H9 (cell line): Measurements from ENCODE around the gene EPS8L3. TPM values are rescaled to one million over a fixed set of nuclear protein-coding genes. Genes with fewer than 3 reads are reported as not detected.

Experiments
- DNase-seq: peaks from one replicate; pipeline ENCODE4 v3.0.0-alpha.2; 2017
- H2AFZ ChIP-seq: one replicate; pipeline ENCODE4 v1.6.1; 2013; ENCODE audit warnings: mild to moderate bottlenecking, low read length, control low read depth, moderate library complexity
- H2AK5ac ChIP-seq: 2 replicates; pipeline ENCODE4 v1.6.1; 2013; ENCODE audit warnings: low read length, control low read depth, mixed read lengths; ENCODE audit not compliant: insufficient read length
- H2BK120ac ChIP-seq: one replicate; pipeline ENCODE4 v1.6.1; 2013; ENCODE audit warnings: low read depth, mild to moderate bottlenecking, low read length, control low read depth, inconsistent platforms; ENCODE audit not compliant: poor library complexity, severe bottlenecking
- H2BK12ac ChIP-seq: 2 replicates; pipeline ENCODE4 v1.6.1; 2013; ENCODE audit warnings: low read length, control low read depth, mixed read lengths, low read depth; ENCODE audit not compliant: insufficient read length
- H2BK15ac ChIP-seq: 2 replicates; pipeline ENCODE4 v1.6.1; 2013; ENCODE audit warnings: low read depth, low read length, control low read depth
- H2BK20ac ChIP-seq: one replicate; pipeline ENCODE4 v1.6.1; 2013; ENCODE audit warnings: low read depth, mild to moderate bottlenecking, low read length, control low read depth, inconsistent platforms; ENCODE audit not compliant: poor library complexity, severe bottlenecking
- H2BK5ac ChIP-seq: 2 replicates; pipeline ENCODE4 v1.6.1; 2013; ENCODE audit warnings: low read length, control low read depth, mixed read lengths; ENCODE audit not compliant: insufficient read length
- H3K14ac ChIP-seq: 2 replicates; pipeline ENCODE4 v1.6.1; 2013; ENCODE audit warnings: low read length, control low read depth; ENCODE audit not compliant: insufficient read depth
- H3K18ac ChIP-seq: 2 replicates; pipeline ENCODE4 v1.6.1; 2013; ENCODE audit warnings: low read depth, mild to moderate bottlenecking, mixed read lengths, low read length, control low read depth; ENCODE audit not compliant: insufficient read length
- H3K23ac ChIP-seq: 2 replicates; pipeline ENCODE4 v1.6.1; 2013; ENCODE audit warnings: low read length, control low read depth, mixed read lengths, low read depth; ENCODE audit not compliant: insufficient read length
- H3K23me2 ChIP-seq: 2 replicates; pipeline ENCODE4 v1.6.1; 2013; ENCODE audit warnings: low read depth, mild to moderate bottlenecking, mixed read lengths, low read length, control low read depth; ENCODE audit not compliant: insufficient read length, poor library complexity, severe bottlenecking
- H3K27ac ChIP-seq: 2 replicates; pipeline ENCODE4 v1.5.1; 2013; ENCODE audit warnings: low read length, control low read depth, mixed read lengths, low read depth; ENCODE audit not compliant: insufficient read length
- H3K27me3 ChIP-seq: 2 replicates; pipeline ENCODE4 v1.6.1; 2013; ENCODE audit warnings: low read length, control low read depth, inconsistent platforms; ENCODE audit not compliant: insufficient read depth
- H3K4ac ChIP-seq: 2 replicates; pipeline ENCODE4 v1.6.1; 2013; ENCODE audit warnings: low read depth, mild to moderate bottlenecking, control low read depth, inconsistent platforms, low read length, moderate library complexity
- H3K4me1 ChIP-seq: 2 replicates; pipeline ENCODE4 v1.6.1; 2013; ENCODE audit warnings: low read length, control low read depth, inconsistent platforms; ENCODE audit not compliant: insufficient read depth
- H3K4me2 ChIP-seq: 2 replicates; pipeline ENCODE4 v1.6.1; 2013; ENCODE audit warnings: low read length, control low read depth, mixed read lengths; ENCODE audit not compliant: insufficient read length, insufficient read depth
- H3K56ac ChIP-seq: 2 replicates; pipeline ENCODE4 v1.6.1; 2013; ENCODE audit warnings: low read depth, mild to moderate bottlenecking, mixed read lengths, low read length, control low read depth; ENCODE audit not compliant: insufficient read length
- H3K79me1 ChIP-seq: 2 replicates; pipeline ENCODE4 v1.6.1; 2013; ENCODE audit warnings: low read depth, mild to moderate bottlenecking, moderate library complexity, low read length, control low read depth, inconsistent platforms; ENCODE audit not compliant: insufficient read depth, poor library complexity, severe bottlenecking
- H3K79me2 ChIP-seq: 2 replicates; pipeline ENCODE4 v1.6.1; 2013; ENCODE audit warnings: low read length, control low read depth, inconsistent platforms; ENCODE audit not compliant: insufficient read depth
- H3K9ac ChIP-seq: 2 replicates; pipeline ENCODE4 v1.6.1; 2013; ENCODE audit warnings: low read length, control low read depth, mixed read lengths; ENCODE audit not compliant: insufficient read length; ENCODE audit errors: extremely low read depth
- H3K9me3 ChIP-seq: one replicate; pipeline ENCODE4 v1.6.1; 2013; ENCODE audit warnings: low read depth, low read length, inconsistent platforms; ENCODE audit not compliant: control insufficient read depth
- H3T11ph ChIP-seq: one replicate; pipeline ENCODE4 v1.6.1; 2013; ENCODE audit warnings: mild to moderate bottlenecking, low read length, control low read depth, inconsistent platforms
- H4K20me1 ChIP-seq: one replicate; pipeline ENCODE4 v1.6.1; 2013; ENCODE audit not compliant: control insufficient read depth, insufficient read length, insufficient read depth
- H4K5ac ChIP-seq: 2 replicates; pipeline ENCODE4 v1.6.1; 2013; ENCODE audit warnings: low read depth, mild to moderate bottlenecking, mixed read lengths, low read length, control low read depth; ENCODE audit not compliant: insufficient read length
- H4K8ac ChIP-seq: replicated peaks from 2 replicates; pipeline ENCODE4 v1.6.1; 2013; ENCODE audit warnings: low read length, control low read depth, mixed read lengths, low read depth; ENCODE audit not compliant: insufficient read length
- H4K91ac ChIP-seq: 2 replicates; pipeline ENCODE4 v1.6.1; 2013; ENCODE audit warnings: low read depth, mild to moderate bottlenecking, moderate library complexity, mixed read lengths, low read length, control low read depth; ENCODE audit not compliant: insufficient read length
- H3K27ac Mint-ChIP-seq, 3 experiments: 2 replicates in 2 of 3; 3 replicates in 1 of 3; pipeline ENCODE4 v1.8.0; 2020 to 2021; ENCODE audit warnings: mixed read lengths in 3 of 3, mild to moderate bottlenecking in 1 of 3, moderate library complexity in 1 of 3
- H3K27me3 Mint-ChIP-seq: 2 replicates; pipeline ENCODE4 v1.8.0; 2021; ENCODE audit warnings: low read depth, mild to moderate bottlenecking, moderate library complexity, mixed read lengths
- H3K36me3 Mint-ChIP-seq, 3 experiments: 2 replicates in 2 of 3; 3 replicates in 1 of 3; pipeline ENCODE4 v1.8.0; 2020 to 2021; ENCODE audit warnings: low read depth in 3 of 3, mixed read lengths in 3 of 3; ENCODE audit not compliant: insufficient read depth in 1 of 3
- H3K4me1 Mint-ChIP-seq, 2 experiments: 2 replicates each; pipeline ENCODE4 v1.8.0; 2020; ENCODE audit warnings: mixed read lengths in 2 of 2
- H3K4me3 Mint-ChIP-seq, 2 experiments: 2 replicates in 1 of 2; 3 replicates in 1 of 2; pipeline ENCODE4 v1.8.0; 2020 to 2021; ENCODE audit warnings: mild to moderate bottlenecking in 2 of 2, mixed read lengths in 2 of 2, moderate library complexity in 1 of 2
- H3K9me3 Mint-ChIP-seq, 2 experiments: 2 replicates in 1 of 2; 3 replicates in 1 of 2; pipeline ENCODE4 v1.8.0; 2020; ENCODE audit warnings: mild to moderate bottlenecking in 2 of 2, mixed read lengths in 2 of 2, moderate library complexity in 1 of 2
- CTCF ChIP-seq: fragments of 200-600 bp; sonication (generic); conservative IDR thresholded peaks from 3 replicates; pipeline ENCODE4 v1.8.0; 2021; ENCODE audit warnings: antibody characterized with exemption, mild to moderate bottlenecking
- WGBS: extraction: QIAGEN DNeasy Blood & Tissue Kit; methylation state at CpG from one replicate; pipeline ENCODE4 v1.1.7; 2013; ENCODE audit warnings: missing lambda C conversion rate, low lambda C conversion rate, mixed read lengths; ENCODE audit not compliant: insufficient read length; ENCODE audit errors: extremely low coverage; 5-methylcytosine and 5-hydroxymethylcytosine counted together
- total RNA-seq: library from RNA; stranded (reverse); gene quantifications from 2 replicates; pipeline ENCODE4 v1.2.1, GENCODE V29; 2021

EPS8L3 gene
- total RNA-seq, 1 experiment from 2014 or later = not detected

GRCh38 chr1:109783436-109783835 is 19.7 kb upstream of the EPS8L3 start:
- Histone ChIP-seq H3K79me2 (no peaks in the 10 kb centered on the region), H3K9me3 (no peaks in the 10 kb centered on the region), H3K27ac (no peak overlapping the region), H3K4ac (no peak overlapping the region), H4K5ac (no peak overlapping the region), H4K91ac (no peak overlapping the region), H3K9ac (no peak overlapping the region), H3K79me1 (no peaks in the 10 kb centered on the region), H3K14ac (peak overlapping the region; percentile 64), H2BK20ac (no peak overlapping the region), H3K4me2 (no peak overlapping the region), H2BK5ac (no peak overlapping the region), H4K20me1 (no peaks in the 10 kb centered on the region), H3K56ac (no peak overlapping the region), H4K8ac (no peak overlapping the region), H3K18ac (no peak overlapping the region), H2BK120ac (no peak overlapping the region), H2AK5ac (no peak overlapping the region), H2BK15ac (no peak overlapping the region), H3K4me1 (0 out of 2 replicates have a peak, but pooled peaks cover 2% of the 10 kb centered on the region), H3K23ac (no peak overlapping the region), H2BK12ac (no peak overlapping the region), H3K27me3 (no peaks in the 10 kb centered on the region), H3T11ph (no peak overlapping the region), H2AFZ (no peak overlapping the region), H3K23me2 (no peaks in the 10 kb centered on the region)
- Mint-ChIP-seq H3K27me3 (peaks cover 2% of the 10 kb centered on the region; the same call in 1 of the 2 replicates), H3K4me3 (no peak overlapping the region), H3K4me1 (peaks cover 19 to 29% of the 10 kb centered on the region in 2 experiments), H3K36me3 (peaks cover 0 to 8% (median 0%) of the 10 kb centered on the region in 3 experiments; a peak in 4 of 7 replicates), H3K9me3 (peaks cover 2 to 10% of the 10 kb centered on the region in 2 experiments; a peak in 3 of 5 replicates), H3K27ac (peak overlapping the region in 2 of 3 experiments; percentile 21 to 30; a peak in 2 of 7 replicates)
- no CpG with 5 or more reads among the region's 8 CpGs for WGBS
- no peak for DNase-seq
- TF ChIP-seq CTCF = no peak
